Measurements from ENCODE around the gene EIF6. TPM values are rescaled to one million over a fixed set of nuclear protein-coding genes. Genes with fewer than 3 reads are reported as not detected.

The EIF6 gene
- total RNA-seq, 1 donor from 2014 or later = 226 TPM

DNA sequence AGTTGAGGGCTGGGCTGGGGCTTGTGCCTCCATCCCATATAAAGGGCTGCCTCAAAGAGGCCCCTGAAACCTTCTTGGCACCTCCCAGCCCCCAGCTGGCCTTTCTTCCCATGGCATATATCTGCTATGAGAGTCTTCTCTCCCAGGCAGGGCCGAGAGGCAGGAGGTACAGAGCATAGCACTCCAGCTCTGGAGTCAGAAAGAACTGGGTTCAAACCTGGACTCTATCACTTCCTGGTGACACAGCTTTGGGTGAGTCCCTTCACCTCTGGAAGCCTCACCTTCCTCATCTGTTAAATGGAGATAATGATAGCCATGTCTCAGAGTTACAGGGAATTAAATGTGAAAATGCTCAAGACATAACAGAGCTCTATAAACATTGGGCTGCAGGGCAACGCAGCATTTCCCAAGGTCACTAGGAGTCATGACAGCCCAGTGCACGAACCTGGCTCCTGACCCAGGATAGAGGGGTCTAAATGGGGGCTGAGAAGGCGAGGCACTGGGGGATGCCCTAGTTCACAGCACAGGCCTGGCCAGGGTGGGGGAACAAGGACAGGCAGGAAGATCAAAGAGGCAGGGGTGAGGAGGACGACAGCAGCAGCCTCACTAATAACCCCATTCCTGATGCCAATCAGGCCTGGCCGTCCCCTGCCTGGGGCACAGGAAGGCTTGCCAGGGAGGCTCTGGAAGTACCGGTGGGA, 5.8 kb upstream of the EIF6 start:
- no peak for DNase-seq (ENCODE audit: low read depth)
- Histone ChIP-seq H3K4me3 (ENCODE audit: low read depth, low read length) (no peak overlapping the region), H3K27me3 (ENCODE audit: control insufficient read depth, insufficient read depth, low read length) (no peaks in the 10 kb centered on the region), H3K36me3 (ENCODE audit: control insufficient read depth, insufficient read depth, low read length) (no peaks in the 10 kb centered on the region)
- no peak for FAIRE-seq
- no peak for TF ChIP-seq CTCF (IDR thresholded peaks at IDR 0.05; ENCODE audit: insufficient read depth, low read length, severe bottlenecking)

DNA sequence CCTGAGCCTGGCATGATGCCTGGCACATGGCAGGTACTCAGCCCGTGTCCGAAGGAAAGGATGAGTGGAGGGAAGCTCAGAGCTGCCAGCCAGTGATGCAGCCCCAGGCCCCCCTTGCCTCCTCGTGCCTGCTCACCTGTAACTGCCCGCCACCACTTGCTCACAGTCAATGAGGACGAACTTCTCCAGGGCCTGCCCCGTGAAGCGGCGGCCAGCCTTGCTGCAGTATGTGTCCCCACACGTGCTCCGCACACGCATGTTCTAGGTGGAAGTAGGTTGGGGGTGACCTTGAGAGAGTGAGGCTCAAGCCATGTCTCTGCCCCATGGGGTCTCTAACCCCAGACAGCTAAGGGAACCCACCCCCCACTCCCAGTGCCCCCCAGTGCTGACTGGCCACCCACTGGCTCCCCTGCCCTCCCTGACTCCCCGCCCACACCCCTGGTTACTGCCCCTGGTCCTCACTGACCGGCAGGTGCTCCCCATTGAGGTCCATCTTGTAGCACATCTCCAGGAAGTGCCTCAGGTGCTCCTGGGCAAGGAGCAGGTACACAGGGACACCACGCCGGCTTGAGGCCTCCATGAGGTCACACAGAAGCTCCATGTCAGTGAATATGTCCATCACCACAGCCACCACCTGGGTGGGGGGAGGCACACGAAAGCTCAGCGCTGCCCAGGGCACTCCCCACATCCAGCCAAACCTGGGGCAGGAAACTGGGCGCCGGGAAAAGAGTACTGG, 3.9 kb upstream of the EIF6 start:
- Histone ChIP-seq H3K27me3 (ENCODE audit: control insufficient read depth, insufficient read depth, low read length) (no peaks in the 10 kb centered on the region), H3K4me3 (ENCODE audit: low read depth, low read length) (no peak overlapping the region), H3K36me3 (ENCODE audit: control insufficient read depth, insufficient read depth, low read length) (no peaks in the 10 kb centered on the region)
- FAIRE-seq = no peak
- no peak for DNase-seq (ENCODE audit: low read depth)
- TF ChIP-seq CTCF (IDR thresholded peaks at IDR 0.05; ENCODE audit: insufficient read depth, low read length, severe bottlenecking) = no peak

- H3K27me3 ChIP-seq (ENCODE audit: control insufficient read depth, insufficient read depth, low read length) = no peaks in the 10 kb centered on the region
- peaks cover 2% of the 10 kb centered on the region for H3K36me3 ChIP-seq (ENCODE audit: control insufficient read depth, insufficient read depth, low read length)
- H3K4me3 ChIP-seq (ENCODE audit: low read depth, low read length) = no peak overlapping the region
- no peak for FAIRE-seq
- DNase-seq (ENCODE audit: low read depth) = no peak
- no peak for TF ChIP-seq CTCF (IDR thresholded peaks at IDR 0.05; ENCODE audit: insufficient read depth, low read length, severe bottlenecking)
These were observed 3.1 kb upstream of the EIF6 start for GRCh38 chr20:35287509-35288324.

GRCh38 chr20:35286899-35287508, 2.4 kb upstream of the EIF6 start:
- TF ChIP-seq CTCF (IDR thresholded peaks at IDR 0.05; ENCODE audit: insufficient read depth, low read length, severe bottlenecking) = no peak
- FAIRE-seq = no peak
- peaks cover 4% of the 10 kb centered on the region for H3K36me3 ChIP-seq (ENCODE audit: control insufficient read depth, insufficient read depth, low read length)
- H3K27me3 ChIP-seq (ENCODE audit: control insufficient read depth, insufficient read depth, low read length) = no peaks in the 10 kb centered on the region
- no peak for DNase-seq (ENCODE audit: low read depth)
- H3K4me3 ChIP-seq (ENCODE audit: low read depth, low read length) = no peak overlapping the region

- no peak overlapping the region for H3K4me3 ChIP-seq (ENCODE audit: low read depth, low read length)
- peaks cover 4% of the 10 kb centered on the region for H3K36me3 ChIP-seq (ENCODE audit: control insufficient read depth, insufficient read depth, low read length)
- H3K27me3 ChIP-seq (ENCODE audit: control insufficient read depth, insufficient read depth, low read length) = no peaks in the 10 kb centered on the region
- no peak for TF ChIP-seq CTCF (IDR thresholded peaks at IDR 0.05; ENCODE audit: insufficient read depth, low read length, severe bottlenecking)
- DNase-seq (ENCODE audit: low read depth) (no peak), FAIRE-seq (no peak)
These were observed 1.7 kb upstream of the EIF6 start for GRCh38 chr20:35286077-35286898.

All from bronchial epithelial cell (primary cell).